IMR-90 (cell line): ENCODE results near the gene EHBP1L1. TPM values are rescaled to one million over a fixed set of nuclear protein-coding genes. Genes with fewer than 3 reads are reported as not detected.

Experiments
- ATAC-seq: fragments of 200-7000 bp; cut with Tn5 transposase; 2 replicates; pipeline ENCODE4 v1.9.1; 2020; ENCODE audit warnings: low read depth, mild to moderate bottlenecking, moderate library complexity
- BruUV-seq: library from RNA; stranded (reverse); fragments of 400-500 nt; replicated peaks from 2 replicates; lab custom pipeline; 2021; lab: Mats Ljungman, UMichigan
- CTCF ChIA-PET: fragments of 300-600 bp; formaldehyde crosslinking; extraction: SDS; loops from one replicate; lab custom pipeline; 2021; ENCODE audit warnings: antibody characterized with exemption; lab: Yijun Ruan, JAX
- POLR2A ChIA-PET: fragments of 300-600 bp; sonication (Branson Sonifier 250); formaldehyde crosslinking; loops from one replicate; lab custom pipeline; 2022; ENCODE audit warnings: antibody characterized with exemption; ENCODE audit not compliant: unreplicated experiment; lab: Charles Lee
- DNase-seq: peaks from one replicate; pipeline ENCODE4 v3.0.0; 2013
- H2AFZ ChIP-seq: replicated peaks from 2 replicates; pipeline ENCODE3; 2013; ENCODE audit warnings: low read length, mild to moderate bottlenecking; ENCODE audit not compliant: poor library complexity
- H2AK5ac ChIP-seq: 2 replicates; pipeline ENCODE4 v1.6.1; 2013; ENCODE audit warnings: low read depth, low read length, inconsistent platforms
- H2AK9ac ChIP-seq: replicated peaks from 2 replicates; pipeline ENCODE3; 2013; ENCODE audit warnings: mild to moderate bottlenecking, low read depth, low read length, moderate library complexity; ENCODE audit not compliant: poor library complexity
- H2BK120ac ChIP-seq: 2 replicates; pipeline ENCODE4 v1.6.1; 2013; ENCODE audit warnings: low read depth, low read length, inconsistent platforms
- H2BK15ac ChIP-seq: 3 replicates; pipeline ENCODE4 v1.6.1; 2013; ENCODE audit warnings: low read depth, low read length, inconsistent platforms
- H2BK20ac ChIP-seq: 2 replicates; pipeline ENCODE4 v1.6.1; 2013; ENCODE audit warnings: low read depth, mild to moderate bottlenecking, inconsistent platforms, low read length, moderate library complexity
- H2BK5ac ChIP-seq: 2 replicates; pipeline ENCODE4 v1.6.1; 2013; ENCODE audit warnings: mild to moderate bottlenecking, low read depth, low read length, inconsistent platforms; ENCODE audit not compliant: poor library complexity, severe bottlenecking
- H3K14ac ChIP-seq: replicated peaks from 2 replicates; pipeline ENCODE4 v1.6.1; 2013; ENCODE audit warnings: low read depth, low read length, inconsistent platforms
- H3K18ac ChIP-seq: 2 replicates; pipeline ENCODE4 v1.6.1; 2013; ENCODE audit warnings: low read depth, low read length, control low read depth
- H3K23ac ChIP-seq: 2 replicates; pipeline ENCODE4 v1.6.1; 2013; ENCODE audit warnings: low read depth, low read length, inconsistent platforms
- H3K27ac ChIP-seq: 2 replicates; pipeline ENCODE4 v1.5.1; 2013; ENCODE audit warnings: mild to moderate bottlenecking, control low read depth, low read length; ENCODE audit not compliant: insufficient read depth
- H3K27me3 ChIP-seq: 2 replicates; pipeline ENCODE4 v1.6.1; 2013; ENCODE audit warnings: low read length; ENCODE audit not compliant: control insufficient read depth, insufficient read depth
- H3K36me3 ChIP-seq: 2 replicates; pipeline ENCODE4 v1.6.1; 2013; ENCODE audit warnings: low read length, mixed read lengths; ENCODE audit not compliant: control insufficient read depth, insufficient read depth
- H3K4ac ChIP-seq: 2 replicates; pipeline ENCODE4 v1.6.1; 2013; ENCODE audit warnings: low read depth, low read length, inconsistent platforms
- H3K4me1 ChIP-seq: 2 replicates; pipeline ENCODE4 v1.6.1; 2013; ENCODE audit warnings: low read length, mixed read lengths; ENCODE audit not compliant: control insufficient read depth, insufficient read depth
- H3K4me2 ChIP-seq: 2 replicates; pipeline ENCODE4 v1.6.1; 2013; ENCODE audit warnings: low read depth, mild to moderate bottlenecking, control low read depth, low read length, moderate library complexity
- H3K4me3 ChIP-seq: 2 replicates; pipeline ENCODE4 v1.5.1; 2013; ENCODE audit warnings: low read depth, mild to moderate bottlenecking, control low read depth, low read length, moderate library complexity; ENCODE audit not compliant: insufficient read depth
- H3K56ac ChIP-seq: 2 replicates; pipeline ENCODE4 v1.6.1; 2013; ENCODE audit warnings: low read length, inconsistent platforms; ENCODE audit not compliant: insufficient read depth; ENCODE audit errors: extremely low read depth
- H3K79me1 ChIP-seq, 2 experiments: 2 replicates each; pipeline ENCODE4 v1.6.1; 2013; ENCODE audit warnings: low read length in 2 of 2, inconsistent platforms in 1 of 2, low read depth in 1 of 2
- H3K9ac ChIP-seq: 2 replicates; pipeline ENCODE4 v1.6.1; 2013; ENCODE audit warnings: low read depth, low read length, control low read depth
- H3K9me1 ChIP-seq: 2 replicates; pipeline ENCODE4 v1.6.1; 2013; ENCODE audit warnings: low read length, inconsistent platforms; ENCODE audit not compliant: insufficient read depth
- H3K9me3 ChIP-seq: 2 replicates; pipeline ENCODE4 v1.6.1; 2013; ENCODE audit warnings: low read length; ENCODE audit not compliant: control insufficient read depth, insufficient read depth
- H4K20me1 ChIP-seq: 2 replicates; pipeline ENCODE4 v1.6.1; 2013; ENCODE audit warnings: low read length, inconsistent platforms; ENCODE audit not compliant: insufficient read depth
- H4K5ac ChIP-seq: 2 replicates; pipeline ENCODE4 v1.6.1; 2013; ENCODE audit warnings: mild to moderate bottlenecking, low read depth, low read length, control low read depth
- H4K8ac ChIP-seq, 2 experiments: 2 replicates each; pipeline ENCODE4 v1.6.1; 2013; ENCODE audit warnings: low read depth in 2 of 2, low read length in 2 of 2, control low read depth in 1 of 2, inconsistent platforms in 1 of 2
- H4K91ac ChIP-seq: 2 replicates; pipeline ENCODE4 v1.6.1; 2013; ENCODE audit warnings: low read depth, low read length, inconsistent platforms; ENCODE audit not compliant: insufficient read depth
- CEBPB ChIP-seq: IDR thresholded peaks from 2 replicates; pipeline ENCODE4 v1.6.1; 2012; ENCODE audit warnings: low read depth, low read length, improper control_type of control experiment
- FOS ChIP-seq: fragments of 150-350 bp; IDR thresholded peaks from 2 replicates; pipeline ENCODE4 v1.6.1; 2016; ENCODE audit warnings: low read depth, low read length
- MXI1 ChIP-seq: IDR thresholded peaks from 2 replicates; pipeline ENCODE4 v1.6.1; 2012; ENCODE audit warnings: low read depth, mild to moderate bottlenecking, low read length, moderate library complexity, borderline replicate concordance
- RCOR1 ChIP-seq: IDR thresholded peaks from 2 replicates; pipeline ENCODE4 v1.6.1; 2012; ENCODE audit warnings: mild to moderate bottlenecking, low read length, improper control_type of control experiment; ENCODE audit not compliant: insufficient replicate concordance
- SMC3 ChIP-seq: fragments of 150-350 bp; IDR thresholded peaks from 2 replicates; pipeline ENCODE4 v1.6.1; 2016; ENCODE audit warnings: low read depth, mild to moderate bottlenecking, antibody characterized with exemption, low read length, moderate library complexity
- WGBS, 2 experiments: methylation state at CpG; one replicate each; pipeline versions ENCODE4 v1.1.5 to v1.1.7; 2013; ENCODE audit warnings: missing lambda C conversion rate in 2 of 2; ENCODE audit not compliant: insufficient read length in 1 of 2; ENCODE audit errors: extremely low coverage in 2 of 2; 5-methylcytosine and 5-hydroxymethylcytosine counted together
- dilution Hi-C: fragments of 300-500 bp; cut with HindIII; formaldehyde crosslinking; loops from one replicate; pipeline ENCODE4 v1.14.3; 2018; ENCODE audit warnings: low sequenced_read_pairs; ENCODE audit not compliant: unreplicated experiment
- in situ Hi-C: fragments of 300-500 bp; cut with MboI; formaldehyde crosslinking; loops from 3 replicates; pipeline ENCODE4 v1.14.3; 2019; ENCODE audit warnings: low sequenced_read_pairs, inconsistent platforms, mixed read lengths
- intact Hi-C: fragments of 100-400 bp; cut with micrococcal nuclease; formaldehyde crosslinking; loops from 2 replicates; pipeline ENCODE4 v1.10.0; 2022
- polyA plus RNA-seq, 3 experiments: library from polyadenylated mRNA; depleted of rRNA; stranded (reverse); fragments of >200 nt; gene quantifications; 2 replicates each; pipeline ENCODE4 v1.2.3, GENCODE V29; 2012; ENCODE audit warnings: low replicate concordance in 1 of 3
- total RNA-seq: library from RNA; depleted of rRNA; stranded (reverse); fragments of >200 nt; gene quantifications from 2 replicates; pipeline ENCODE4 v1.2.3, GENCODE V29; 2012

Gene EHBP1L1
- total and polyA plus RNA-seq, 2 of the 4 experiments (the other 2 are of a cell fraction) = 10.0 to 27.4 TPM

DNA sequence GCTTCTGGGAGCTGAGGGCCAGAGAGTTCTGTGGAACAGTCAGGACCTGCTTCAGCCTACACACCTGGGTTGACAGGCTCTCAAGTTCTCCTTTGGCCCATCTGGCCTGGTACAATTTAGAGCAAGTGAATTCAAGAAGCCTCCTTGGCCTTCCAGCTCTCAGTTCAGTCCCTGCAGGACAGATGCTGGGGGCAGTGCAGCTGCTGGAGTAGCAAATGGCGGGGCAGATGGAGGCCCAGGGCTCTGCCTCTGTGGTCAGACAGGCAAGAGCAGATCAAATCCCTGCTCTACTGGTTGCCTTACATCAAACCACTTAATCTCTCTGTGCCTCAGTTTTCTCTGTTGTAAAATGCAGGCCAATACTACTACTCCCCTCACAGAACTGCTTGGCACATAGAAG lies 28.4 kb downstream of the EHBP1L1 start:
- H3K4me3 ChIP-seq = no peak overlapping the region
- H3K27me3 ChIP-seq = no peaks in the 10 kb centered on the region
- no peak overlapping the region for H3K14ac ChIP-seq
- ChIA-PET CTCF (interaction anchor here (0.9 kb wide), 1 partner anchor 10 kb away, joined by 3 read pairs; no protein-coding TSS in a partner anchor), POLR2A (no interaction called here)
- H2BK15ac ChIP-seq = no peak overlapping the region
- no peak overlapping the region for H3K56ac ChIP-seq
- TF ChIP-seq RCOR1 = no peak
- TF ChIP-seq CEBPB = no peak
- TF ChIP-seq MXI1 = no peak
- no peak for TF ChIP-seq SMC3
- TF ChIP-seq FOS = no peak
- no peak overlapping the region for H3K18ac ChIP-seq
- no peak overlapping the region for H4K8ac ChIP-seq
- H2BK120ac ChIP-seq = no peak overlapping the region
- DNase-seq (no peak), ATAC-seq (no peak)
- dilution Hi-C loops (no loop called here), intact Hi-C loops (no loop called here), in situ Hi-C loops (no loop called here)
- H4K91ac ChIP-seq = no peak overlapping the region
- no peak overlapping the region for H2BK20ac ChIP-seq
- H3K79me1 ChIP-seq = peaks cover 4 to 34% of the 10 kb centered on the region in 2 experiments; a peak in 3 of 4 replicates
- H3K4me2 ChIP-seq = no peak overlapping the region
- H3K4ac ChIP-seq = no peak overlapping the region
- H3K4me1 ChIP-seq = peaks cover 5% of the 10 kb centered on the region
- BruUV-seq = no TSS peak
- H3K23ac ChIP-seq = no peak overlapping the region
- H3K9me1 ChIP-seq = no peaks in the 10 kb centered on the region
- H3K27ac ChIP-seq = no peak overlapping the region
- H2BK5ac ChIP-seq = no peak overlapping the region
- H3K9ac ChIP-seq = no peak overlapping the region
- H2AK5ac ChIP-seq = no peak overlapping the region
- no peak overlapping the region for H2AK9ac ChIP-seq
- no peaks in the 10 kb centered on the region for H3K9me3 ChIP-seq
- H4K5ac ChIP-seq = no peak overlapping the region
- WGBS, 2 experiments = 83% methylated on average over 1 of the region's 1 CpG; no CpG with 5 or more reads in 1 of the 2 experiments
- H2AFZ ChIP-seq = no peak overlapping the region
- H3K36me3 ChIP-seq = peaks cover 46% of the 10 kb centered on the region
- H4K20me1 ChIP-seq = peaks cover 27% of the 10 kb centered on the region
